NCI-H524 treated with DMSO at 0.1 percent for 48 hours (cell line): Measurements from ENCODE around the gene DRD5.

Source experiments
- DNase-seq: peaks from one replicate; lab custom pipeline; 2025; lab: John Stamatoyannopoulos, UW

Gene DRD5

DNA sequence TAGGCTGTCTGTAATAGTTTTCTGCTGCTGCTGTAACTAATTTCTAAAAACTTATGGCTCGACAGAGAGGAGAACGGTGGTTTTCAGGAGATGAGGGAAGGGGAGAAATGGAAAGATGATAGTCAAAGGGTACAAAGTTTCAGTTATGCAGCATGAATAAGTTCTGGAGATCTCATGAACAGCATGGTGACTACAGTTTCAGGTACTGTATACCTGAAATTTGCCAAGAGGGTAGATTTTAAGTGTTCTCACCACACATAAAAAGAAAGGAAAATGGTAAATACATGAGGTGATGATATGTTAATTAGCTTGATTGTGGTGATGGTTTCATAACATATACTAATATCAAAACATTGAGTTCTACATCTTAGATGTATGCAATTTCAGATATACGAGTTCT, 34.9 kb downstream of the DRD5 start:
- DNase-seq: no peak

DNA sequence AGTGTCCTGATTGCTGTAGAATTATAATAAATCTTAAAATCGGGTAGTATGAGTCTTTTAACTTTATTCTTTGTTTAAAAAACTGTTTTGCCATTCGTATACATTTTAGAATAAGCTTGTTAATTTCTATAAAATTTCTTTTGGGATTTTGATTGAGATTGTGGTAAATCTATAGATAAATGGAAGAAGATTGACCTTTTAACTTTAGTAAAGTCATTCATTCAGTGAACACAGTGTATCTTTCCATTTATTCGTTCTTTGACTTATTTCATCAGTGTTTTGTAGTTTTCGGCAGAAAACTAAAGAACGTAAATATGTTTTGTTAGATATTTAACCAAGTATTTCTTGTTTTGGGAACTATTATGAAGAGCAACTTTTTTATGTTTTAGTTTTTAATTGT, 38.9 kb downstream of the DRD5 start:
- DNase-seq: no peak

- DNase-seq: no peak
Measured at GRCh38 chr4:9825049-9825448, 43.6 kb downstream of the DRD5 start.

DNA sequence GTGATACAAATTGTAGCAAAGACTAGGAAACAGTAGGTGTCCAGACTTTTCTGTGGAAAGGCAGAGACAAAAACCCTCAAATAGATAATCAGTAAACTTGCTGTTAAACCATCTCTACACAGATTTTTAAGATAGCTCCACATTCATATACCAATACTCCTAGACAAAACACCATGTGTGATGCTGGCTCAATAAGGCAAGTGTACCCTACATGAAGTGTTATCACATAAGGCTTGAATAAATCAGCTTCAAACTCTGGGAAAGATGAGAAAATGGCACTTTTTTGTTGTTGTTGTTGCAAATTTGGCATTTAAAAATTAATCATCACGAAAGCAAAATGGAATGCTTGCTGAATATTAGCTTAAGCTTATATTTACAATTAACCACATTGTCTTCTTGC, 45.1 kb downstream of the DRD5 start:
- DNase-seq: no peak

- no peak for DNase-seq
Measured at GRCh38 chr4:9832640-9833039, 51.2 kb downstream of the DRD5 start.

GRCh38 chr4:9833421-9833820, 52.0 kb downstream of the DRD5 start:
- DNase-seq: no peak
